Transverse colon (tissue), 4 donors: ENCODE measurements around the gene MTCH1. TPM values are rescaled to one million over a fixed set of nuclear protein-coding genes. Genes with fewer than 3 reads are reported as not detected.

Source experiments
- DNase-seq: peaks from one replicate; pipeline ENCODE4 v3.0.0-alpha.2; 2019
- H3K27ac ChIP-seq, 4 donors: fragments of 200-600 bp; sonication (generic); 2 replicates each; pipeline ENCODE4 v1.5.1; 2016 to 2018; ENCODE audit warnings: inconsistent platforms in 4 of 4
- H3K27me3 ChIP-seq: fragments of 200-600 bp; sonication (generic); 2 replicates; pipeline ENCODE4 v1.5.1; 2017; ENCODE audit warnings: inconsistent platforms
- H3K36me3 ChIP-seq, 4 donors: fragments of 200-600 bp; sonication (generic); 2 replicates each; pipeline ENCODE4 v1.5.1; 2017 to 2019; ENCODE audit warnings: inconsistent platforms in 4 of 4
- H3K4me1 ChIP-seq, 4 donors: fragments of 200-600 bp; sonication (generic); 2 replicates each; pipeline ENCODE4 v1.5.1; 2017 to 2020; ENCODE audit warnings: inconsistent platforms in 4 of 4
- H3K4me3 ChIP-seq, 4 donors: fragments of 200-600 bp; sonication (generic); 1 replicate in 1 of 4; 2 replicates in 3 of 4; pipeline versions ENCODE4 v1.5.1 to v1.6.1; 2017 to 2019; ENCODE audit warnings: inconsistent platforms in 4 of 4
- H3K9me3 ChIP-seq, 2 donors: fragments of 200-600 bp; sonication (generic); 2 replicates each; pipeline ENCODE4 v1.5.1; 2017 to 2019; ENCODE audit warnings: inconsistent platforms in 2 of 2
- EP300 ChIP-seq: sonication (generic); formaldehyde crosslinking; IDR thresholded peaks from one replicate; pipeline ENCODE4 v1.6.1; 2017; ENCODE audit warnings: antibody characterized with exemption, low read depth
- POLR2A ChIP-seq: fragments of 450-650 bp; IDR thresholded peaks from one replicate; pipeline ENCODE4 v1.6.1; 2016; ENCODE audit warnings: antibody characterized with exemption, mild to moderate bottlenecking, moderate library complexity
- POLR2AphosphoS5 ChIP-seq, 3 donors: sonication (generic); formaldehyde crosslinking; IDR thresholded peaks; one replicate each; pipeline ENCODE4 v1.6.1; 2016; ENCODE audit warnings: antibody characterized with exemption in 3 of 3
- WGBS, 2 donors: methylation state at CpG; one replicate each; pipeline ENCODE4 v1.1.5; 2018; ENCODE audit warnings: low coverage in 1 of 2; 5-methylcytosine and 5-hydroxymethylcytosine counted together
- in situ Hi-C, 4 donors: fragments of 200-750 bp; cut with MboI; loops; one replicate each; pipeline versions ENCODE4 v1.15.0 to v1.15.1; 2017; ENCODE audit warnings: low sequenced_read_pairs in 3 of 4, low pct_ligation_motif_present in 1 of 4, low pct_unique_long_range_greater_than_20kb in 1 of 4
- intact Hi-C: fragments of 100-400 bp; cut with DNase I; formaldehyde crosslinking; loops from one replicate; pipeline ENCODE4 v1.15.1; 2023; ENCODE audit warnings: low total_unique reads
- total RNA-seq, 4 donors: library from RNA; depleted of rRNA; stranded (reverse); fragments of >200 nt; gene quantifications; one replicate each; pipeline ENCODE4 v1.1.0, GENCODE V29; 2016
- TF ChIP-seq, protein P1 (sequence below), 5 experiments: fragments of 200-600 bp in 3 of 5; fragments of 450-650 bp in 2 of 5; sonication (generic) in 3 of 5; IDR thresholded peaks; 1 replicate in 2 of 5; 2 replicates in 3 of 5; pipeline ENCODE4 v1.5.1; 2016 to 2017; ENCODE audit warnings: antibody characterized with exemption in 5 of 5, inconsistent platforms in 3 of 5, mild to moderate bottlenecking in 2 of 5, moderate library complexity in 1 of 5

Gene MTCH1
- total RNA-seq, 4 donors from 2014 or later, result 123 to 190 (median 152) TPM

DNA sequence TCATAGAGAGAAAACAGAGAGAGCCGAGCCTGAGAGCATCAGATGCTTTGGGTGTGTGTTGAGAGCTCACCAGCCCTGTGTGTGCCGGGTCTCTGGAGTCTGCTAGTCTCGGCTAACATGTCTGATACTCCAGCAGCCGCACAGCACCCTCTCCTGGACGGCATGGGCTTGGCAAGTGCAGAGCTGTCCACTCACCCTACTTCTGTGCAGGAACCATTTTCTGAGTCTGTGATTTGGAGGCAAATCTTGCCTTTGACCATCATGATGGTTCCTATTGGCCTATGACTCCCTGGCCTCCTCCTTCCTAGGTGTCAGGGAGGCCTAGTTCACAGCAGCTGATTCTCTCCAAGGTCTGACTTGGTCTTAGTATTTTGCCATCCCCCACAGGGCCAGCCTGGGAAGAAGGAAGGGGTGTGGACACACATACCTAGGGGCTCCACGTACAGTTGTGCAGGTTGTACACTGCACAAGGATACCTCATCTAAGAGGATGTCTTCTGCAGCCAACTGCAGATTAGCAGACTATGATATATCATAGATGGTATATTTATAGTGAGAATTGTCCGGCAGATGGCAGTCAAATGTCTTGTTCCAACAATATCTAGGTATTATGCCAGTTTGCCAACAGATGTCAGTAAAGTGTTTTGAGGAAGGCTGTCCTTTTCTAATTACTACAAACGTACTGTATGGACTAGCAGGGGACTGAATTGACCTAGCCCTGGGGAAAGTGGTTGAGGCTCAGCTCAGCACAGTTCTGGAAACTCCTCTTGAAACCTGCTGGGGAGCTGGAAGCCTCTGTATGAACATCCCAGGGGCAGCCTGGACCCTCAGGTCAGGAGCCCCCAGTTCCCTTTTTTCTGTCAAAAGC lies 32.4 kb upstream of the MTCH1 start:
- DNase-seq, result peak; percentile 92
- in situ Hi-C loops, result loop anchor here (10.0 to 25.0 kb wide), 4 partner anchors 131 to 256 kb away; partner anchors contain the start of gene C6orf89 (in 3 of the 4)
- no peaks in the 10 kb centered on the region for H3K9me3 ChIP-seq
- WGBS, 2 donors, result 5 to 20% methylated on average over 1 to 8 of the region's 8 CpGs
- no peak for TF ChIP-seq EP300
- TF ChIP-seq, protein P1, sequence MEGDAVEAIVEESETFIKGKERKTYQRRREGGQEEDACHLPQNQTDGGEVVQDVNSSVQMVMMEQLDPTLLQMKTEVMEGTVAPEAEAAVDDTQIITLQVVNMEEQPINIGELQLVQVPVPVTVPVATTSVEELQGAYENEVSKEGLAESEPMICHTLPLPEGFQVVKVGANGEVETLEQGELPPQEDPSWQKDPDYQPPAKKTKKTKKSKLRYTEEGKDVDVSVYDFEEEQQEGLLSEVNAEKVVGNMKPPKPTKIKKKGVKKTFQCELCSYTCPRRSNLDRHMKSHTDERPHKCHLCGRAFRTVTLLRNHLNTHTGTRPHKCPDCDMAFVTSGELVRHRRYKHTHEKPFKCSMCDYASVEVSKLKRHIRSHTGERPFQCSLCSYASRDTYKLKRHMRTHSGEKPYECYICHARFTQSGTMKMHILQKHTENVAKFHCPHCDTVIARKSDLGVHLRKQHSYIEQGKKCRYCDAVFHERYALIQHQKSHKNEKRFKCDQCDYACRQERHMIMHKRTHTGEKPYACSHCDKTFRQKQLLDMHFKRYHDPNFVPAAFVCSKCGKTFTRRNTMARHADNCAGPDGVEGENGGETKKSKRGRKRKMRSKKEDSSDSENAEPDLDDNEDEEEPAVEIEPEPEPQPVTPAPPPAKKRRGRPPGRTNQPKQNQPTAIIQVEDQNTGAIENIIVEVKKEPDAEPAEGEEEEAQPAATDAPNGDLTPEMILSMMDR (IDR thresholded peaks at IDR 0.05), result peak; percentile 83 to 93 (median 89)
- no peak overlapping the region for H3K4me3 ChIP-seq
- H3K27ac ChIP-seq, result peak overlapping the region; percentile 30 to 45 (median 42)
- H3K36me3 ChIP-seq, result no peaks in the 10 kb centered on the region
- peaks cover 0 to 19% (median 8%) of the 10 kb centered on the region in 4 donors for H3K4me1 ChIP-seq
- intact Hi-C loops, result loop anchor here (5.0 kb wide), 1 partner anchor 36 kb away; no protein-coding TSS in a partner anchor
- H3K27me3 ChIP-seq, result no peaks in the 10 kb centered on the region

DNA sequence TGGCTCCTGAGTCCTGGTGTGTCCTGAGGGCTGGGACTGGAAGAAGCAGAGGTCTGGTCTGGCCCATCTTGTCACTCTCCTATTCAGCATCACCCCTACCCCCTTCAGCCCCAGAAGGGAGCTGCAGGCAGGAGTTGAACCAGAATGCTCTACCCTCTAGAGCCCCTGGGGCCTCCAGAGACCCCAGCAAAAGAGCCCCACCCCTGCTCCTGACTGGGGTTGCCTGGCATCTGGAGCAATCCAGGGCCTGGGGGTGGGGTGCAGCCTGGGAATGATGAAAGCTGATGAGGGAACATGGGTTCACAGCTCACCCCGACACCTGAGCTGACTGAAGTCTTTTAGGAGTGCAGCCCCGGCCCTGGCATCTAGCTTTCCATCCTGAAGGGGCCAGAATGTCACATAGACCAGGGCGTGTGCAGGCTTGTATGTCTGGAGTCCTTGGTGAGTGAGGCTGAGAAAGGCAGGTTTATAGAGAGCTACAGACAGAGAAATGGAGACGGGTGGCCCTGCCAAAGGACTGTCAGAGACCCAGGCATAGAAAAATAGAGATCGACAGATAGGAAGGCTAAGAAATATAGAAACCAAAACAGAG lies 31.7 kb upstream of the MTCH1 start:
- Histone ChIP-seq H3K9me3 (no peaks in the 10 kb centered on the region), H3K27ac (peak overlapping the region; percentile 6 to 39 (median 20)), H3K4me3 (no peak overlapping the region), H3K36me3 (no peaks in the 10 kb centered on the region), H3K4me1 (peaks cover 0 to 19% (median 8%) of the 10 kb centered on the region in 4 donors), H3K27me3 (no peaks in the 10 kb centered on the region)
- TF ChIP-seq POLR2AphosphoS5 (IDR thresholded peaks at IDR 0.05) (no peak), EP300 (no peak), POLR2A (no peak)
- TF ChIP-seq, protein P1 (IDR thresholded peaks at IDR 0.05), result no peak
- intact Hi-C loops (loop anchor here (5.0 kb wide), 1 partner anchor 35 kb away; no protein-coding TSS in a partner anchor), in situ Hi-C loops (loop anchor here (10.0 to 25.0 kb wide), 4 partner anchors 130 to 255 kb away; partner anchors contain the start of gene C6orf89 (in 3 of the 4))
- WGBS, 2 donors, result 50% methylated on average over 5 of the region's 5 CpGs; no CpG with 5 or more reads in 1 of the 2 donors
- DNase-seq, result no peak

DNA sequence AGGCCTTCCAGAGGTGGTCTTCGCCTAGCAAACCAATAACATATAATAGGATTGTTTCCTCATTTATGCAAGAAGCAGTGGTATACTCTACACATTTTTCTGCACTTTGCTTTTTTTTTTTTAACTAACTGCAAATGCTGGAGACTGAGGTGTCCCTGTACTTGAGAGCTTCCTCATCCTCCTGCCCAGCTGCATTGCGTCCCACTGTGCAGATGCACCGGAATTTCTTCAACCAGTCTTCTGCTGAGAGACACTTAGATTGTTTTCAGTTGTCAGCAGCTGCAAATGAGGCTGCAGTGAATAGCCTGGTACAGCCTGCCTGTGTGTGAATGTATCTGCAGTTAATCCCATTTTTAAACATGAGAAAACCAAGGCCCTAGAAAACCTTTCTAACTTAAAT lies 31.0 kb upstream of the MTCH1 start:
- no peak overlapping the region for H3K27ac ChIP-seq
- peaks cover 0 to 19% (median 8%) of the 10 kb centered on the region in 4 donors for H3K4me1 ChIP-seq
- H3K36me3 ChIP-seq, result no peaks in the 10 kb centered on the region
- 81 to 90% methylated on average over 3 of the region's 3 CpGs for WGBS, 2 donors
- TF ChIP-seq EP300 (no peak), POLR2AphosphoS5 (IDR thresholded peaks at IDR 0.05) (no peak), POLR2A (no peak)
- TF ChIP-seq, protein P1 (IDR thresholded peaks at IDR 0.05), result no peak
- no peak for DNase-seq
- H3K9me3 ChIP-seq, result no peaks in the 10 kb centered on the region
- intact Hi-C loops (loop anchor here (5.0 kb wide), 1 partner anchor 35 kb away; no protein-coding TSS in a partner anchor), in situ Hi-C loops (loop anchor here (10.0 to 25.0 kb wide), 4 partner anchors 130 to 255 kb away; partner anchors contain the start of gene C6orf89 (in 3 of the 4))
- no peaks in the 10 kb centered on the region for H3K27me3 ChIP-seq
- no peak overlapping the region for H3K4me3 ChIP-seq

DNA sequence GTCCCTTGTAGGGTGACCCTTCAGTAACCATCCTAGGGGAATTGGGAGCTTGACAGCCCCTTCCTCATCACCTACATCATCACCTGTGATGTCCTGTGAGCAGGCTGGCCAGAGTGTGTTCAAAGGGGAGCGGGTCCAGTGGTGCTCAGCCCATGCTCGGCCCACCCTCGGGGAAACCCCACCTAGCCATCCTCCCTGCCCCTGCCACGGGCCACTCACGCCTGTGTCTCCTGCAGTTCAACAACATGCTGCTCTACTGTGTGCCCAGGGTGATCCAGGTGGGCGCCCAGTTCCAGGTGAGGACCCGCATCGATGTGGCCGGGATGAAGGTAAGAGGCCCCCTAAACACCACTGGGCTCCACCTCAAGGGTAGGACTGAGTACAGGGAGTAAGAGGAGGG lies 29.5 kb upstream of the MTCH1 start:
- H3K4me3 ChIP-seq, result no peak overlapping the region
- WGBS, 2 donors, result 94% methylated on average over 9 of the region's 9 CpGs; no CpG with 5 or more reads in 1 of the 2 donors
- peaks cover 0 to 19% (median 8%) of the 10 kb centered on the region in 4 donors for H3K4me1 ChIP-seq
- intact Hi-C loops, result loop anchor here (5.0 kb wide), 1 partner anchor 33 kb away; no protein-coding TSS in a partner anchor
- no peak for DNase-seq
- in situ Hi-C loops, result loop anchor here (10.0 to 25.0 kb wide), 4 partner anchors 128 to 253 kb away; partner anchors contain the start of gene C6orf89 (in 3 of the 4)
- no peaks in the 10 kb centered on the region for H3K36me3 ChIP-seq
- TF ChIP-seq EP300 (no peak), POLR2AphosphoS5 (IDR thresholded peaks at IDR 0.05) (no peak), POLR2A (no peak)
- TF ChIP-seq, protein P1 (IDR thresholded peaks at IDR 0.05), result no peak
- no peaks in the 10 kb centered on the region for H3K9me3 ChIP-seq
- H3K27ac ChIP-seq, result no peak overlapping the region
- H3K27me3 ChIP-seq, result no peaks in the 10 kb centered on the region
